T1000 (cell line): ENCODE measurements around the gene SLC16A12.

Experiments used
- DNase-seq: peaks from one replicate; lab custom pipeline; 2025; ENCODE audit warnings: mixed read lengths; lab: John Stamatoyannopoulos, UW

Gene SLC16A12

GRCh38 chr10:89535171-89536012 lies at the start of gene SLC16A12:
TSS of gene SLC16A12 (minus strand) at chr10:89535594. CDS start at chr10:89462578, 73,016 bp downstream.
- DNase-seq = no peak

DNA sequence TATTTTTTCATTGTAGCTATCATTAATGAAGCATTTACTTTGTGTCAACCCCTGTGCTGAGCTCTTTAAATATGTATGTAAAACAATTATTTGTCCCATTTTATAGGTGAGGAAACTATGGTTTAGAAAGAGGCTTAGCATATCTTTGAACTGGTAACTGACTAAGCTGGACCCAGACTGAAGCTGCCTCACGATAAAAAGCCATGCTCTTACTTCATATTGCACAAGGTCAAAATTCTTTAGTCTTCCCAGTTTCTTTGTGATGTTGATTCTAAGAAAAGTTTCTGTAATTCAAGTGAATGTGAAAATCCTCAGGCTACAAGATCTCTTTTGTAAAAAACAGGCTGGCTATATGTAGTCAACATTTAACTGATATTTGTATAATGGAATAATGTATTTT lies 46.6 kb upstream of the SLC16A12 start:
- no peak for DNase-seq

DNA sequence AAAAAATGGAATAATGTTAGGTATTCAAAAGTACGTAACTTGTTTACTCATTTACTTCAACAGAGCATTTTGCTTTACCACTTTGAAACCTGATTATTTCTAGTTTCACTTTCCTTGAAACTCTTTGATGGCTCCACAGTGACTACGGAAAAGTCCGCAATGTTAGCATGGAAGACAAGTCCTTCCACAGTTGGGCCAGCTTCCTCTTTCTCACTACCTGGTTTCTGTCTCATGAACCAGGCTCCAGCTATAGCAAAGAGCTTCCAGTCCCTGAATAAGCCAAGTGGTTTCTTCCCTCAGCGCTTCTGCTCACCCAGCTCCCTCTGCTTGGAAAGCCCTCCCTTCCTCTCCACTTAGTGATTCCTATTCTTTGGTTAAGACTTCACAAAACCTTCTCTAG lies 44.8 kb upstream of the SLC16A12 start:
- DNase-seq = no peak

GRCh38 chr10:89576696-89577095 lies 41.3 kb upstream of the SLC16A12 start:
- DNase-seq = no peak

DNA sequence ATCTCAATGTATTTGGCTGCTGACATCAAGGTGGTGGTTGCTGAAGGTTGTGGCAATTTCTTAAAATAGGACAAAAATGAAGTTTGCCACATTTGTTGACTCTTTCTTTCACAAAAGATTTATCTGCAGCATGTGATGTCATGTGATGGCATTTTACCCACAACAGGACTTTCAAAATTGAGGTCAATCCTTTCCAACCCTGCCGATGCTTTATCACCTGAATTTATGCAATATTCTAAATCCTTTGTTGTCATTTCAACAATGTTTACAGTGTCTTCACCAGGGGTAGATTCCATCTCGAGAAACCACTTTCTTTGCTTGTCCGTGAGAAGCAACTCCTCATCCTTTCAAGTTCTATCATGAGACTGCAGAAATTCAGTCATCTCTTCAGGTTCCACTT lies 40.6 kb upstream of the SLC16A12 start:
- no peak for DNase-seq

DNA sequence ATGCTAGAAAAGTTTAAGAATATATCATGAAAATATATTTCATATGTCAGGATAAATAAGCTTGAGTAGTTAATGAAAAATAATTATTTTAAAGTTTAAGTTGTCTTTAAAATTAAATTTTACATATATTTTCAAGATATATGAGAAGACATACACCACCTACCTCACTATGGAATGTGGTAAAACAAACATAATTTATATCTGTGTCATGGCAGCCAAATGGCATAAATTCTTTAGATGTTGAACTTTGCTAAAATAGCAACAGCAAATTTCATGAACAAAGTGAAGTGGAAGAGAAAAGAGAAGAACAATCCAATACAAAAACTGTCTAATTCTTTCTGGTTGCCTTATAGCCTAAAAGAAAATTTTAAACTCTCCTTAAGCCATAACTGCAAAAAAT lies 39.6 kb upstream of the SLC16A12 start:
- DNase-seq = no peak

DNA sequence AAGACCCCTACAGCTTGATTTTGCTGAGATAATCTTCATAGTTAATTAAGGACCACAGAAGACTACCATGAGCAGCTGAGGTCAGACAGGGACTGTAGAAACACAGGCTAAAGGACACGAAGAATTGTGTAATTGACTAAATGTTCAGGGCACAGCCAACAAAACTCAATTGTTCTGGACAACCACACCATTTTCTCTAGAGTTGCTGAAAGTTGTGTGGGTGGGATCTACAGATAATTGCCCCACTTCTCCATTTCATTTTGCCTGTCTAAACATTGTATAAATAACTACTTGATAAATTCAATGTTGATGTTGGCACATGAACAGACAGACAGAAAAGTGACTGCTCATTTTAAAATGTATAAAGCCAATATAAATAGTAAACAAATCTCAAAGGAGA lies 39.0 kb upstream of the SLC16A12 start:
- no peak for DNase-seq

DNA sequence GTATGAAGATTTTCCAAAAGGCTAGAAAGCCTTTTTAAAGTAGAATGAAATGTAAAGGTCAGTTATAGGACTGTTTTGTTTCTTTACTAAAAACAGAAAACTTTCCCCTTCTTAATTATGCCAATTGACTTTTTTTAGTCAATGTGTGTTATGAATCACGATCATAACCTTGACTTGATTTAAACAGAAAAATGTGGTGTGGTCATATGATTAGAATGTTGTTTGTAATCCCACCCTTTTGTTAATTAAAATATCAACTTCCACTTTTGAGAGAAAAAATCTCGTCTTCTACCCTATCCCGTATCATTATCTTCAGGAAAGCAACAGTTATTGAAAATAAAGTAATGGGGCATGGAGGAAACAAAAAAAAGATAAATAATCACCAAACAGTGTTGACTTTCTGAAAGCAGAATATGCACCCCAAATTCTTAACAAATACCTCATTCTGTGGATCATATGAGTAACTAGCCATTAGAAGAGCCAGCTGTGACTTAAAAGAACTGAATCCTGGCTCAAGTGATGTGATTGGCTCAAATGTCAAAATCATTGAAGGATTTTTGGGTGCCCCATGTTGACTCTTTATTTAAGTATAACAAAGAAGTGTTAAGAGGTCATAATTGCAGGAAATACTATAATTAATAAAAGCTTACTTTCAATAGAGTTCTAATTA lies 32.3 kb upstream of the SLC16A12 start:
- no peak for DNase-seq

DNA sequence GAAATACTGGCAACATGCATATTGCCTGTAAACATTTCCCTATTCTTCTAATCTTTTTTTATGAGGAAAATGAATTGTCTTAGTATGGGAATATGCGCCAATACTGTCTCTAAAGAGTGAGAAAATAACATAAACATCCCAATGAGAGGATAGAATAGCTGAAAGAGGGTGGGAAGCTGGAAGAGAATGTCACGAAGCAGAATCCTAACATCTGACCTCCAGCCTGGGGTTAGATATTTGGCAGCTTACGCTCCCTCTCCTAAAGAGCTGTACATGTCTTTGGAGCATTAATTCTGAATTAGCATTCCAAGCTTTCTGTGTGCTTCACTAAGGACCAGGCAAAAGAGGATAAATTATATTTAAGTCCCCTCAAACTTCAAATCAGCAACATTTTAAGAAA lies 31.6 kb upstream of the SLC16A12 start:
- DNase-seq = no peak

GRCh38 chr10:89566095-89566950 lies 30.9 kb upstream of the SLC16A12 start:
- DNase-seq = no peak

GRCh38 chr10:89565180-89565579 lies 29.8 kb upstream of the SLC16A12 start:
- DNase-seq = no peak

- no peak for DNase-seq
Observed at GRCh38 chr10:89563861-89564478, 28.6 kb upstream of the SLC16A12 start.

GRCh38 chr10:89563311-89563710 lies 27.9 kb upstream of the SLC16A12 start:
- DNase-seq = no peak

GRCh38 chr10:89556600-89556999 lies 21.2 kb upstream of the SLC16A12 start:
- no peak for DNase-seq

DNA sequence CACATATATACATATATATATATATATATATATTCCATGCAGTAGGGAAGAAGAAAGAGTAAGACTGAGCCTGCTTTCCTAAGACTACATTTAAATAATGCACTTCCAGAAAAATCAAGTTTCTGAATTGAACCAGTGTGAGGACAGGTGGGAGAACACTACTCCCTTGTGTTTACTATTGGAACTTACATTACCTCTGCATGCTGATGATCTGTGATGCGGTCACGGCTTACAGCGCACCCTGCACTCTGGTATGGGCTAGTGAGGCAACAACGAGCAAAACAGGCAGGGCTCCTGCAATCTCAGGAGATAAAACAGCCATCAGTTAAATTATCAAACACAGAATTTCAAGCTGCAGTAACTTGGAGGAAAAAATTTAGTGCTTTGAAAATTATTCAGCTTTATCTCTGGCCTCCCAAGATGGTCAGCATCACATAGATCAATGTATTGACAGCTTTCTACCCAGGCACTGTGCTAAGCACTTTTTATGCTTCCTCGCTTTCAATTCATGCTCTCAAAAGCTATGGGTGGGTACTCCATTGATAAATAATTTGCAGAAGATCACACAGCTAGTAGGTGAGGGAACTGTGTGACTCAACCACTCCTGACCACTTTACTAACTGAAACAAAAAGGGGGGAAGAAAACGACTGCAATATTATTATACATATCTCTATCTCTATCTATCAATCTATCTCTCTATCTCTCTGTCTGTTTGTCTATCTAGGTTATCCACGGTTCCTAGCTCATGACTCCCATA lies 20.5 kb upstream of the SLC16A12 start:
- no peak for DNase-seq

GRCh38 chr10:89554433-89554832 lies 19.0 kb upstream of the SLC16A12 start:
- DNase-seq = no peak

- no peak for DNase-seq
Observed at GRCh38 chr10:89553064-89553734, 17.8 kb upstream of the SLC16A12 start.

DNA sequence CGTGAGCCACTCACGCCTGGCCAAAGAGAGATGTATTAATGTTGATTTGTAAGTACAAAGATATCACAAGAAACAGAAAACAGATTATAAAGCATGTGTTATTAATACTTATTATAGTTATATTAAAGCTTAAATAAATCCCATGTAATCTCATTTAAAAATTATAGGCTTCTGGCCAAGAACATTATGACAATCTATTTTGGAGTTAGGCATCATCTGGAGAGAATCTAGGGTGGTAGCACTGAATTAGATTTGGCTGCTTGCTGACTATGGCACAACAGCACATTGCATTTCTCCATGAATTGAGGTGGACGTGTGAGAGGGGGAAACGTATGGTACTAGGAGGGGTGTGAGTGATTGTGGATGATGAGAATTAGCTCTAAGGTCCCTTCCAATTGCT lies 16.8 kb upstream of the SLC16A12 start:
- no peak for DNase-seq

- DNase-seq = no peak
Observed at GRCh38 chr10:89550509-89550908, 15.1 kb upstream of the SLC16A12 start.

DNA sequence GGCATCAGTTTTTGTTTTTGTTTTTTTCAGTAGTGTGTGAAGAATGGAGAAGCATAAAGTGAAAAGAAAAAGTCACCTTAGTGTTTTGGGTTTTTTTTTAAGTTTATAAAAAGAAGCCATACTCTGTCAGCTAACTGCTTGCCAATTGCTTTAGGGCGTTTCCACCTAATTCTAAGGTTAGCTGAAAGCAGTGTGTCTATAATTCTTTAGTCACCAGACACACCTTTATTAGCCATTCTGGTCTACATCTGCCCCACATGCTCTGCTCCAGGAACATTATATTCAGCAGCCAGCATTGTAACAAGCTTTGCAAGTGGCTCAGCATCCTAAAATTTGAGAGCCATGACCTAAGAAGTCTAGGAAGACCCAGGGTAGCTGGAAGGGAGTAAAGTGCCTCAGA lies 14.1 kb upstream of the SLC16A12 start:
- DNase-seq = no peak

GRCh38 chr10:89548673-89549072 lies 13.3 kb upstream of the SLC16A12 start:
- no peak for DNase-seq
